H1 (cell line): ENCODE results near the gene ADAMTS14. TPM values are rescaled to one million over a fixed set of nuclear protein-coding genes. Genes with fewer than 3 reads are reported as not detected.

Experiments used
- CHD1 ChIP-seq: IDR thresholded peaks from 2 replicates; pipeline ENCODE4 v1.6.1; 2012; ENCODE audit warnings: low read depth, low read length, improper control_type of control experiment
- CHD7 ChIP-seq: fragments of 300-600 bp; sonication (generic); IDR thresholded peaks from 2 replicates; pipeline ENCODE4 v1.7.1; 2012; ENCODE audit warnings: low read length, moderate library complexity, mild to moderate bottlenecking, inconsistent platforms; ENCODE audit not compliant: insufficient replicate concordance
- EP300 ChIP-seq, 2 experiments: IDR thresholded peaks; 1 replicate in 1 of 2; 2 replicates in 1 of 2; pipeline ENCODE4 v1.6.1; 2011 to 2012; ENCODE audit warnings: low read depth in 2 of 2, low read length in 2 of 2, mild to moderate bottlenecking in 2 of 2, borderline replicate concordance in 1 of 2, inconsistent platforms in 1 of 2, moderate library complexity in 1 of 2
- JUN ChIP-seq: IDR thresholded peaks from 2 replicates; pipeline ENCODE4 v1.6.1; 2011; ENCODE audit warnings: low read depth, mild to moderate bottlenecking, improper control_type of control experiment, low read length
- MAX ChIP-seq: IDR thresholded peaks from 2 replicates; pipeline ENCODE4 v1.6.1; 2012; ENCODE audit warnings: inconsistent platforms
- RNF2 ChIP-seq: fragments of 200-900, 300-1000 bp; sonication (generic); IDR thresholded peaks from 2 replicates; pipeline ENCODE4 v1.7.1; 2016; ENCODE audit warnings: borderline replicate concordance, low read depth, mild to moderate bottlenecking, antibody characterized with exemption, low read length; ENCODE audit not compliant: poor library complexity, severe bottlenecking; ENCODE audit errors: missing control alignments
- SIN3A ChIP-seq, 2 experiments: IDR thresholded peaks in 1 of 2; conservative IDR thresholded peaks in 1 of 2; 2 replicates each; pipeline ENCODE4 v1.6.1; 2011 to 2012; ENCODE audit warnings: low read length in 2 of 2, improper control_type of control experiment in 1 of 2, low read depth in 1 of 2, mild to moderate bottlenecking in 1 of 2
- polyA plus RNA-seq, 7 experiments: library from polyadenylated mRNA; depleted of rRNA in 3 of 7; stranded (reverse) in 5 of 7; unstranded in 2 of 7; fragments of >200 nt in 5 of 7; fragments of 200-250 nt in 2 of 7; gene quantifications; 1 replicate in 5 of 7; 2 replicates in 1 of 7; 4 replicates in 1 of 7; pipeline versions ENCODE4 v1.2.1 to v1.2.3, GENCODE V29; 2011 to 2013; ENCODE audit warnings: missing spikeins in 2 of 7, mixed read lengths in 2 of 7
- total RNA-seq: library from RNA; stranded (reverse); fragmentation: NEBNext Ultra II Directional; extraction: Animal tissue kit (Norgen Biotek cat#: 25700); gene quantifications from 2 replicates; pipeline ENCODE4 v1.2.1, GENCODE V29; 2021

ADAMTS14 gene
- total and polyA plus RNA-seq, 2 of the 8 experiments (the other 6 are each of a cell fraction or from before 2014, with no cell fraction given), result 2.0 to 2.3 TPM

- no peak for TF ChIP-seq CHD7
- TF ChIP-seq MAX, result no peak
- no peak for TF ChIP-seq RNF2
- TF ChIP-seq EP300 (IDR thresholded peaks at IDR 0.05; ENCODE audit: borderline replicate concordance in 1 of 2, low read depth in 2 of 2, low read length in 2 of 2), result no peak
- no peak for TF ChIP-seq SIN3A (conservative IDR thresholded peaks at IDR 0.05 in 1 of 2, IDR thresholded peaks at IDR 0.05 in 1 of 2; ENCODE audit: low read depth in 1 of 2, low read length in 2 of 2)
- no peak for TF ChIP-seq CHD1
- TF ChIP-seq JUN, result no peak
- TF ChIP-seq, all 59 proteins: peak for 0
Observed at GRCh38 chr10:70763567-70763966, 91.3 kb downstream of the ADAMTS14 start (continued).
